ENCODE data around the gene VCX.

DNA sequence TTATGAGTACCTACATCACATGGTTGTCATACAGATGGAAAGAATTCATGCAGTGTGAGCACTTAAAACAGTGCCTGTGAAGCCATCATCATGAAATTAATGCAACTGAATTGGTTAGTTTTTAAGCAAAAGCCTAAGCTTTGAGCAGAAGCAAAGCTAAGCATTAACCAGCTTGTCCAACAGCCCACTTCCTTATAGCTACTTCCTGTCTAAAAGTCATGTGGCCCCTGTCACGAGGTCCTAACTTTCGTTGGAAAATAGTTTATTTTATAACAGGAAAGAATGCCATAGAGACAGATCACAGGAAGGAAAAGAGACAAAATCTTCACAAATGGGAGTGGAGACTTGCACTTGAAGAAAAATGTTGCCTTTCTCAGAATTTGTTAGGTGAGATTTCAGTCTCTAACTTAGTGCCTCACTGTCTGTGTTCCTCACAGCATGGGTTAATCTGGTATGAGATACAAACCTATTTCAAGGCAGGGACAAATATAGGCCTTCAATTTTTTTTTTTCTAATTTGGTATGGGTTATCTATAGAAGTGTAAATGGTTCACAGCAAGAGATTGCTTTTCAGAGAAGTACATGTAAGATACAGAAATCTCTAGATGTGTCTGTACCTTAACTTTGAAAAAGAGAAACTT, 27.7 kb upstream of the VCX start:
- TF ChIP-seq POLR2A (IDR thresholded peaks at IDR 0.05) (no peak), EP300 (IDR thresholded peaks at IDR 0.05) (no peak)

Measured in ovary (tissue), 1 donor.